Measurements from ENCODE around the gene OR51D1. TPM values are rescaled to one million over a fixed set of nuclear protein-coding genes. Genes with fewer than 3 reads are reported as not detected.

Gene OR51D1
- total and polyA plus RNA-seq, 9 of the 15 experiments (the other 6 are each of a cell fraction or from before 2014, with no cell fraction given): not detected

DNA sequence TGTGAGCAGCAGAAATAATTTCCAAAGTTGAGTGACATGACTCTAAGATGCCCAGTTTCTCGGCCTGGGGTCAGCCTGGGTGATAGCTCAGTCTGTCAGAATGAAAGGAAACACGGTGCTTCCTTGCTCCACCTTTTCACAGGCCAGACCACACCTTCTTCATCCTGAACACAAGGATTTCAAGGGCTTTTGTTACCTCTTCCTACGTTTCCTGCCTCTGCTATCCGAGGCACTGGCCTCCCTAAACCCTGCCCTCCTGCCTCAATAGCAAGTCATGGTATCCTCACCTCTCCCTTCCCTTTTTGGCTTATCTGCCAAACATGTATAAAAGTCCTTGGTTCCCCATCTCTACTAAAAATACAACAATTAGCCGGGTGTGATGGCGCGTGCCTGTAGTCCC lies 4.8 kb downstream of the OR51D1 start:
- WGBS (ENCODE audit: insufficient coverage, low coverage, missing lambda C conversion rate): 4% methylated on average over 7 of the region's 7 CpGs
- Histone ChIP-seq H3K27me3 (ENCODE audit: control insufficient read depth in 2 of 2, insufficient read depth in 2 of 2, low read length in 2 of 2) (peaks cover 0 to 38% of the 10 kb centered on the region in 2 experiments; a peak in 3 of 5 replicates), H3K9ac (ENCODE audit: insufficient read depth in 1 of 2, low read depth in 2 of 2, low read length in 2 of 2) (no peak overlapping the region), H2AFZ (ENCODE audit: low read depth, low read length) (no peak overlapping the region), H3K4me2 (ENCODE audit: insufficient read depth, low read length) (no peak overlapping the region), H3K36me3 (ENCODE audit: control insufficient read depth, insufficient read depth, low read length) (no peaks in the 10 kb centered on the region), H3K9me1 (ENCODE audit: control insufficient read depth, insufficient read depth, low read length) (no peaks in the 10 kb centered on the region), H3K4me1 (replicated peaks in 1 of 2; ENCODE audit: control insufficient read depth in 2 of 2, insufficient read depth in 2 of 2, low read length in 2 of 2) (peaks cover 0 to 4% of the 10 kb centered on the region in 2 experiments; a peak in 3 of 5 replicates), H3K9me3 (replicated peaks; ENCODE audit: control insufficient read depth, insufficient read depth, low read depth, low read length) (no peaks in the 10 kb centered on the region), H4K20me1 (replicated peaks; ENCODE audit: control insufficient read depth, insufficient read depth, low read length) (no peaks in the 10 kb centered on the region), H3K79me2 (ENCODE audit: control insufficient read depth, insufficient read depth, low read length) (no peaks in the 10 kb centered on the region), H3K27ac (ENCODE audit: extremely low read depth, low read depth, low read length) (no peak overlapping the region), H3K4me3 (no peak overlapping the region)
- in situ Hi-C loops (cut with MboI) (loop anchor here (25.0 kb wide), 1 partner anchor 1695 kb away; no protein-coding TSS in a partner anchor), intact Hi-C loops (cut with micrococcal nuclease) (no loop called here)
- CTCF ChIA-PET (ENCODE audit: low intra/inter-chr PET ratio): no interaction called here
- no peak for ATAC-seq
- DNase-seq (ENCODE audit: extremely low read depth in 1 of 4, low spot score in 3 of 4): no peak
- FAIRE-seq: no peak
- POLR2A ChIA-PET: interaction anchor here (1.1 kb wide), 1 partner anchor 864 kb away, joined by 3 read pairs; no protein-coding TSS in a partner anchor
- BruUV-seq (replicated peaks): no TSS peak
- TF ChIP-seq HNRNPK (IDR thresholded peaks at IDR 0.05; ENCODE audit: low read depth, low read length, poor library complexity, severe bottlenecking) (no peak), ZNF445 (CRISPR knock-in tag; IDR thresholded peaks at IDR 0.05; ENCODE audit: low read depth) (no peak), POU5F1 (IDR thresholded peaks at IDR 0.05; ENCODE audit: borderline replicate concordance, low read depth, low read length, partially characterized antibody) (no peak), ZBTB33 (CRISPR knock-in tag; IDR thresholded peaks at IDR 0.05) (no peak), ZNF778 (CRISPR knock-in tag; IDR thresholded peaks at IDR 0.05) (no peak), TAF7 (tag; IDR thresholded peaks at IDR 0.05) (no peak), SPI1 (IDR thresholded peaks at IDR 0.05; ENCODE audit: borderline replicate concordance, low read depth, low read length) (no peak), ZNF707 (CRISPR knock-in tag; conservative IDR thresholded peaks at IDR 0.05) (no peak), RBM25 (IDR thresholded peaks at IDR 0.05; ENCODE audit: low read depth, low read length, severe bottlenecking) (no peak), ARID2 (IDR thresholded peaks at IDR 0.05) (no peak), BRCA1 (IDR thresholded peaks at IDR 0.05) (no peak), BRCA1 (CRISPR knock-in tag; IDR thresholded peaks at IDR 0.05) (no peak), SMARCE1 (IDR thresholded peaks at IDR 0.05) (no peak)
- TF ChIP-seq, protein P1, sequence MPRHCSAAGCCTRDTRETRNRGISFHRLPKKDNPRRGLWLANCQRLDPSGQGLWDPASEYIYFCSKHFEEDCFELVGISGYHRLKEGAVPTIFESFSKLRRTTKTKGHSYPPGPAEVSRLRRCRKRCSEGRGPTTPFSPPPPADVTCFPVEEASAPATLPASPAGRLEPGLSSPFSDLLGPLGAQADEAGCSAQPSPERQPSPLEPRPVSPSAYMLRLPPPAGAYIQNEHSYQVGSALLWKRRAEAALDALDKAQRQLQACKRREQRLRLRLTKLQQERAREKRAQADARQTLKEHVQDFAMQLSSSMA (CRISPR knock-in tag; IDR thresholded peaks at IDR 0.05): no peak
- TF ChIP-seq, protein P2, sequence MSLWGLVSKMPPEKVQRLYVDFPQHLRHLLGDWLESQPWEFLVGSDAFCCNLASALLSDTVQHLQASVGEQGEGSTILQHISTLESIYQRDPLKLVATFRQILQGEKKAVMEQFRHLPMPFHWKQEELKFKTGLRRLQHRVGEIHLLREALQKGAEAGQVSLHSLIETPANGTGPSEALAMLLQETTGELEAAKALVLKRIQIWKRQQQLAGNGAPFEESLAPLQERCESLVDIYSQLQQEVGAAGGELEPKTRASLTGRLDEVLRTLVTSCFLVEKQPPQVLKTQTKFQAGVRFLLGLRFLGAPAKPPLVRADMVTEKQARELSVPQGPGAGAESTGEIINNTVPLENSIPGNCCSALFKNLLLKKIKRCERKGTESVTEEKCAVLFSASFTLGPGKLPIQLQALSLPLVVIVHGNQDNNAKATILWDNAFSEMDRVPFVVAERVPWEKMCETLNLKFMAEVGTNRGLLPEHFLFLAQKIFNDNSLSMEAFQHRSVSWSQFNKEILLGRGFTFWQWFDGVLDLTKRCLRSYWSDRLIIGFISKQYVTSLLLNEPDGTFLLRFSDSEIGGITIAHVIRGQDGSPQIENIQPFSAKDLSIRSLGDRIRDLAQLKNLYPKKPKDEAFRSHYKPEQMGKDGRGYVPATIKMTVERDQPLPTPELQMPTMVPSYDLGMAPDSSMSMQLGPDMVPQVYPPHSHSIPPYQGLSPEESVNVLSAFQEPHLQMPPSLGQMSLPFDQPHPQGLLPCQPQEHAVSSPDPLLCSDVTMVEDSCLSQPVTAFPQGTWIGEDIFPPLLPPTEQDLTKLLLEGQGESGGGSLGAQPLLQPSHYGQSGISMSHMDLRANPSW (CRISPR knock-in tag; IDR thresholded peaks at IDR 0.05): no peak
- TF ChIP-seq, protein P3, sequence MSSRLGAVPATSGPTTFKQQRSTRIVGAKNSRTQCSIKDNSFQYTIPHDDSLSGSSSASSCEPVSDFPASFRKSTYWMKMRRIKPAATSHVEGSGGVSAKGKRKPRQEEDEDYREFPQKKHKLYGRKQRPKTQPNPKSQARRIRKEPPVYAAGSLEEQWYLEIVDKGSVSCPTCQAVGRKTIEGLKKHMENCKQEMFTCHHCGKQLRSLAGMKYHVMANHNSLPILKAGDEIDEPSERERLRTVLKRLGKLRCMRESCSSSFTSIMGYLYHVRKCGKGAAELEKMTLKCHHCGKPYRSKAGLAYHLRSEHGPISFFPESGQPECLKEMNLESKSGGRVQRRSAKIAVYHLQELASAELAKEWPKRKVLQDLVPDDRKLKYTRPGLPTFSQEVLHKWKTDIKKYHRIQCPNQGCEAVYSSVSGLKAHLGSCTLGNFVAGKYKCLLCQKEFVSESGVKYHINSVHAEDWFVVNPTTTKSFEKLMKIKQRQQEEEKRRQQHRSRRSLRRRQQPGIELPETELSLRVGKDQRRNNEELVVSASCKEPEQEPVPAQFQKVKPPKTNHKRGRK (tag; IDR thresholded peaks at IDR 0.05): no peak

All from K562 (cell line).